GM20000 (cell line): Measurements from ENCODE around the gene NENF.

Experiments
- DNase-seq: peaks from one replicate; pipeline ENCODE4 v3.0.0; 2012; ENCODE audit warnings: low spot score
- CTCF ChIP-seq: IDR thresholded peaks from 2 replicates; pipeline ENCODE4 v1.5.1; 2012; ENCODE audit warnings: mild to moderate bottlenecking, control low read depth; ENCODE audit errors: extremely low read depth, missing control alignments

Gene NENF

GRCh38 chr1:212461916-212462660, 29.4 kb downstream of the NENF start:
- DNase-seq = no peak
- TF ChIP-seq CTCF = no peak

- TF ChIP-seq CTCF = no peak
Observed at GRCh38 chr1:212463565-212464285, 31.0 kb downstream of the NENF start.

GRCh38 chr1:212465311-212465710, 32.6 kb downstream of the NENF start:
- DNase-seq = no peak
- TF ChIP-seq CTCF = no peak

More at GRCh38 chr1:212463565-212464285, 31.0 kb downstream of the NENF start:
- DNase-seq = no peak

- TF ChIP-seq CTCF = no peak
- no peak for DNase-seq
Observed at GRCh38 chr1:212466437-212466836, 33.7 kb downstream of the NENF start.

GRCh38 chr1:212466898-212467650, 34.4 kb downstream of the NENF start:
- TF ChIP-seq CTCF = no peak
- peak; percentile 34 for DNase-seq

GRCh38 chr1:212467843-212468482, 35.2 kb downstream of the NENF start:
- DNase-seq = peak; percentile 54
- no peak for TF ChIP-seq CTCF
